H1 (cell line): ENCODE measurements around the gene CSF1. TPM values are rescaled to one million over a fixed set of nuclear protein-coding genes. Genes with fewer than 3 reads are reported as not detected.

ENCODE experiments used
- CTCF ChIA-PET: fragments of 300-600 bp; sonication (Branson Sonifier 250); formaldehyde crosslinking; loops from one replicate; lab custom pipeline; 2021; ENCODE audit not compliant: partially characterized antibody; lab: Charles Lee
- POLR2A ChIA-PET: fragments of 300-600 bp; sonication (Branson Sonifier 250); formaldehyde crosslinking; loops from one replicate; lab custom pipeline; 2021; ENCODE audit warnings: inconsistent platforms; ENCODE audit not compliant: partially characterized antibody; lab: Charles Lee
- DNase-seq, 2 experiments: peaks; one replicate each; pipeline versions ENCODE4 v3.0.0 to v3.0.0-alpha.2; 2010 to 2022; ENCODE audit warnings: low spot score in 2 of 2, low read depth in 1 of 2, mixed read lengths in 1 of 2
- FAIRE-seq: peaks from 2 replicates; lab custom pipeline; 2011; peaks lifted over from hg19 to GRCh38; lab: Jason Lieb, UNC
- H2AFZ ChIP-seq: 2 replicates; pipeline ENCODE4 v1.8.1; 2012; ENCODE audit warnings: low read length, inconsistent platforms
- H2AK5ac ChIP-seq: 2 replicates; pipeline ENCODE4 v1.6.1; 2013; ENCODE audit warnings: low read depth, low read length
- H2BK120ac ChIP-seq: replicated peaks from 2 replicates; pipeline ENCODE3; 2013; ENCODE audit warnings: low read depth, low read length, inconsistent platforms
- H2BK12ac ChIP-seq: 2 replicates; pipeline ENCODE4 v1.6.1; 2013; ENCODE audit warnings: low read depth, low read length
- H2BK15ac ChIP-seq: 2 replicates; pipeline ENCODE4 v1.6.1; 2013; ENCODE audit warnings: low read length
- H2BK20ac ChIP-seq: 2 replicates; pipeline ENCODE4 v1.6.1; 2013; ENCODE audit warnings: low read length
- H2BK5ac ChIP-seq: 2 replicates; pipeline ENCODE4 v1.6.1; 2013; ENCODE audit warnings: low read depth, low read length
- H3K14ac ChIP-seq: 2 replicates; pipeline ENCODE4 v1.6.1; 2013; ENCODE audit warnings: inconsistent platforms; ENCODE audit not compliant: insufficient read length
- H3K18ac ChIP-seq: 2 replicates; pipeline ENCODE4 v1.6.1; 2013; ENCODE audit warnings: low read length; ENCODE audit errors: extremely low read depth
- H3K23ac ChIP-seq: 2 replicates; pipeline ENCODE4 v1.6.1; 2013; ENCODE audit warnings: inconsistent platforms; ENCODE audit not compliant: insufficient read length
- H3K23me2 ChIP-seq: 2 replicates; pipeline ENCODE4 v1.6.1; 2013; ENCODE audit warnings: low read depth, low read length
- H3K27ac ChIP-seq: 2 replicates; pipeline ENCODE4 v1.6.1; 2011; ENCODE audit warnings: low read depth, low read length, inconsistent platforms
- H3K27me3 ChIP-seq, 4 experiments: replicated peaks in 1 of 4; 1 replicate in 1 of 4; 2 replicates in 3 of 4; pipeline versions ENCODE4 v1.6.1 to v1.8.1; 2011 to 2013; ENCODE audit warnings: low read length in 3 of 4, mild to moderate bottlenecking in 3 of 4, inconsistent platforms in 2 of 4, mixed read lengths in 2 of 4, moderate library complexity in 1 of 4; ENCODE audit not compliant: control insufficient read depth in 3 of 4, insufficient read depth in 3 of 4; ENCODE audit errors: extremely low read depth in 1 of 4
- H3K36me3 ChIP-seq, 4 experiments: 2 replicates each; pipeline versions ENCODE4 v1.6.1 to v1.8.1; 2011 to 2013; ENCODE audit warnings: mild to moderate bottlenecking in 4 of 4, low read length in 3 of 4, moderate library complexity in 2 of 4, control low read depth in 1 of 4, inconsistent platforms in 1 of 4; ENCODE audit not compliant: insufficient read depth in 4 of 4, control insufficient read depth in 2 of 4
- H3K4ac ChIP-seq: replicated peaks from 2 replicates; pipeline ENCODE3; 2013; ENCODE audit warnings: low read length, low read depth, mixed read lengths, inconsistent platforms; ENCODE audit not compliant: insufficient read length
- H3K4me1 ChIP-seq, 4 experiments: replicated peaks in 1 of 4; 1 replicate in 1 of 4; 2 replicates in 3 of 4; pipeline versions ENCODE4 v1.6.1 to v1.8.1; 2011 to 2013; ENCODE audit warnings: low read length in 3 of 4, inconsistent platforms in 2 of 4, mixed read lengths in 1 of 4; ENCODE audit not compliant: insufficient read depth in 4 of 4, control insufficient read depth in 3 of 4
- H3K4me2 ChIP-seq, 2 experiments: 2 replicates each; pipeline versions ENCODE4 v1.6.1 to v1.8.1; 2011 to 2013; ENCODE audit warnings: low read depth in 2 of 2, low read length in 2 of 2, control low read depth in 1 of 2, inconsistent platforms in 1 of 2, mild to moderate bottlenecking in 1 of 2; ENCODE audit not compliant: insufficient read depth in 1 of 2
- H3K4me3 ChIP-seq, 4 experiments: fragments of 200-600, 300-600 bp in 1 of 4; sonication (generic), shearing (Covaris generic), sonication (Bioruptor Twin) in 1 of 4; 2 replicates each; pipeline versions ENCODE4 v1.5.1 to v1.8.1; 2011 to 2016; ENCODE audit warnings: low read length in 4 of 4, low read depth in 3 of 4, control low read depth in 2 of 4, inconsistent platforms in 2 of 4, mild to moderate bottlenecking in 2 of 4, mixed read lengths in 1 of 4, moderate library complexity in 1 of 4; ENCODE audit not compliant: insufficient read depth in 2 of 4; ENCODE audit errors: extremely low read depth in 1 of 4
- H3K56ac ChIP-seq: replicated peaks from 2 replicates; pipeline ENCODE3; 2013; ENCODE audit warnings: low read depth, mild to moderate bottlenecking, mixed read lengths, low read length, inconsistent platforms; ENCODE audit not compliant: insufficient read length
- H3K79me1 ChIP-seq: 2 replicates; pipeline ENCODE4 v1.6.1; 2013; ENCODE audit warnings: low read depth, low read length, control low read depth
- H3K79me2 ChIP-seq, 2 experiments: 2 replicates each; pipeline versions ENCODE4 v1.6.1 to v1.8.1; 2012 to 2013; ENCODE audit warnings: low read length in 2 of 2, mild to moderate bottlenecking in 2 of 2, inconsistent platforms in 1 of 2; ENCODE audit not compliant: insufficient read depth in 2 of 2, control insufficient read depth in 1 of 2
- H3K9ac ChIP-seq, 4 experiments: replicated peaks in 1 of 4; 1 replicate in 1 of 4; 2 replicates in 3 of 4; pipeline versions ENCODE4 v1.6.1 to v1.8.1; 2011 to 2013; ENCODE audit warnings: low read depth in 3 of 4, low read length in 3 of 4, control low read depth in 2 of 4, mild to moderate bottlenecking in 2 of 4, moderate library complexity in 2 of 4, inconsistent platforms in 1 of 4; ENCODE audit errors: extremely low read depth in 1 of 4
- H3K9me3 ChIP-seq, 2 experiments: 2 replicates each; pipeline versions ENCODE4 v1.6.1 to v1.8.1; 2012 to 2013; ENCODE audit warnings: mild to moderate bottlenecking in 2 of 2, moderate library complexity in 2 of 2, control low read depth in 1 of 2, inconsistent platforms in 1 of 2, low read depth in 1 of 2, low read length in 1 of 2, mixed read lengths in 1 of 2; ENCODE audit not compliant: insufficient read depth in 2 of 2
- H4K20me1 ChIP-seq, 2 experiments: replicated peaks in 1 of 2; 2 replicates each; pipeline versions ENCODE3 to v1.8.1; 2011 to 2013; ENCODE audit warnings: inconsistent platforms in 2 of 2, low read length in 2 of 2, mild to moderate bottlenecking in 1 of 2; ENCODE audit not compliant: insufficient read depth in 2 of 2, control insufficient read depth in 1 of 2
- H4K5ac ChIP-seq: 2 replicates; pipeline ENCODE4 v1.6.1; 2013; ENCODE audit warnings: low read length, low read depth, mixed read lengths, inconsistent platforms; ENCODE audit not compliant: insufficient read length
- H4K8ac ChIP-seq: 2 replicates; pipeline ENCODE4 v1.8.0; 2013; ENCODE audit warnings: mild to moderate bottlenecking, moderate library complexity, low read length, inconsistent platforms; ENCODE audit not compliant: insufficient read depth; ENCODE audit errors: extremely low read depth
- H4K91ac ChIP-seq: replicated peaks from 2 replicates; pipeline ENCODE3; 2013; ENCODE audit warnings: low read length, mixed read lengths, inconsistent platforms; ENCODE audit not compliant: insufficient read length
- CBX8 ChIP-seq: fragments of 300-800, 300-1000 bp; sonication (generic); IDR thresholded peaks from 2 replicates; pipeline ENCODE4 v1.7.1; 2016; ENCODE audit warnings: low read depth, low read length, borderline replicate concordance
- CHD2 ChIP-seq: IDR thresholded peaks from 2 replicates; pipeline ENCODE4 v1.6.1; 2012; ENCODE audit warnings: low read length, improper control_type of control experiment
- CTBP2 ChIP-seq: IDR thresholded peaks from 2 replicates; pipeline ENCODE4 v1.7.0; 2011; ENCODE audit warnings: borderline replicate concordance, mild to moderate bottlenecking, moderate library complexity, mixed read lengths, low read length; ENCODE audit not compliant: insufficient read depth, insufficient read length
- RAD21 ChIP-seq, 2 experiments: IDR thresholded peaks in 1 of 2; conservative IDR thresholded peaks in 1 of 2; 2 replicates each; pipeline ENCODE4 v1.6.1; 2011; ENCODE audit warnings: low read depth in 2 of 2, low read length in 2 of 2, improper control_type of control experiment in 1 of 2, inconsistent platforms in 1 of 2, mild to moderate bottlenecking in 1 of 2, moderate library complexity in 1 of 2
- RFX5 ChIP-seq: IDR thresholded peaks from 2 replicates; pipeline ENCODE4 v1.6.1; 2011; ENCODE audit warnings: low read depth, low read length, improper control_type of control experiment, borderline replicate concordance
- WGBS, 2 experiments: shearing (Covaris generic) in 1 of 2; methylation state at CpG; one replicate each; pipeline versions ENCODE4 v1.1.6 to v1.1.7; 2013 to 2015; ENCODE audit warnings: low lambda C conversion rate in 2 of 2, mixed read lengths in 2 of 2, inconsistent platforms in 1 of 2, low coverage in 1 of 2, missing lambda C conversion rate in 1 of 2; ENCODE audit not compliant: insufficient replicate concordance in 2 of 2, insufficient coverage in 1 of 2, insufficient read length in 1 of 2; ENCODE audit errors: extremely low coverage in 1 of 2, missing lambda C conversion rate in 1 of 2; 5-methylcytosine and 5-hydroxymethylcytosine counted together
- polyA plus RNA-seq, 7 experiments: library from polyadenylated mRNA; depleted of rRNA in 3 of 7; stranded (reverse) in 5 of 7; unstranded in 2 of 7; fragments of >200 nt in 5 of 7; fragments of 200-250 nt in 2 of 7; gene quantifications; 1 replicate in 5 of 7; 2 replicates in 1 of 7; 4 replicates in 1 of 7; pipeline versions ENCODE4 v1.2.1 to v1.2.3, GENCODE V29; 2011 to 2013; ENCODE audit warnings: missing spikeins in 2 of 7, mixed read lengths in 2 of 7
- total RNA-seq: library from RNA; stranded (reverse); fragmentation: NEBNext Ultra II Directional; extraction: Animal tissue kit (Norgen Biotek cat#: 25700); gene quantifications from 2 replicates; pipeline ENCODE4 v1.2.1, GENCODE V29; 2021
- TF ChIP-seq, protein P1 (sequence below): IDR thresholded peaks from 2 replicates; pipeline ENCODE4 v1.6.1; 2012; ENCODE audit warnings: inconsistent platforms

Gene CSF1
- total and polyA plus RNA-seq, 2 of the 8 experiments (the other 6 are each of a cell fraction or from before 2014, with no cell fraction given) = 3.3 to 5.4 TPM

- Histone ChIP-seq H3K23ac (no peak overlapping the region), H2BK12ac (no peak overlapping the region), H4K5ac (no peak overlapping the region), H3K9me3 (no peaks in the 10 kb centered on the region), H2BK120ac (no peak overlapping the region), H4K8ac (no peak overlapping the region), H4K20me1 (no peaks in the 10 kb centered on the region), H3K23me2 (no peaks in the 10 kb centered on the region), H3K79me2 (no peaks in the 10 kb centered on the region), H2AFZ (no peak overlapping the region), H3K36me3 (no peaks in the 10 kb centered on the region), H3K27me3 (no peaks in the 10 kb centered on the region), H3K4ac (no peak overlapping the region), H3K4me1 (peaks cover 4 to 9% (median 5%) of the 10 kb centered on the region in 4 experiments; a peak in 6 of 7 replicates), H3K4me3 (no peak overlapping the region), H2BK5ac (no peak overlapping the region), H3K14ac (no peak overlapping the region), H2AK5ac (no peak overlapping the region), H3K56ac (no peak overlapping the region), H3K9ac (no peak overlapping the region), H3K18ac (no peak overlapping the region), H3K4me2 (no peak overlapping the region), H2BK20ac (no peak overlapping the region), H3K27ac (no peak overlapping the region), H3K79me1 (no peaks in the 10 kb centered on the region), H2BK15ac (no peak overlapping the region), H4K91ac (no peak overlapping the region)
- CTCF ChIA-PET = interaction anchor here (1.0 to 20.1 kb wide), 5 partner anchors 14 to 153 kb away, joined by 3 to 333 read pairs (median 94); partner anchors contain the start of genes AHCYL1 and CSF1
- WGBS, 2 experiments = 100% methylated on average over 7 of the region's 11 CpGs; no CpG with 5 or more reads in 1 of the 2 experiments
- POLR2A ChIA-PET = no interaction called here
- no peak for DNase-seq
- FAIRE-seq = no peak
- TF ChIP-seq CTBP2 (no peak), CHD2 (no peak), CBX8 (no peak), RAD21 (IDR thresholded peaks at IDR 0.05 in 1 of 2, conservative IDR thresholded peaks at IDR 0.05 in 1 of 2; ENCODE audit: low read depth in 2 of 2, low read length in 2 of 2) (no peak), RFX5 (no peak)
- TF ChIP-seq, protein P1, sequence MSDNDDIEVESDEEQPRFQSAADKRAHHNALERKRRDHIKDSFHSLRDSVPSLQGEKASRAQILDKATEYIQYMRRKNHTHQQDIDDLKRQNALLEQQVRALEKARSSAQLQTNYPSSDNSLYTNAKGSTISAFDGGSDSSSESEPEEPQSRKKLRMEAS = no peak
Observed at GRCh38 chr1:109929170-109929569, 18.5 kb downstream of the CSF1 start.
